ENCODE results near the gene TACO1.

DNA sequence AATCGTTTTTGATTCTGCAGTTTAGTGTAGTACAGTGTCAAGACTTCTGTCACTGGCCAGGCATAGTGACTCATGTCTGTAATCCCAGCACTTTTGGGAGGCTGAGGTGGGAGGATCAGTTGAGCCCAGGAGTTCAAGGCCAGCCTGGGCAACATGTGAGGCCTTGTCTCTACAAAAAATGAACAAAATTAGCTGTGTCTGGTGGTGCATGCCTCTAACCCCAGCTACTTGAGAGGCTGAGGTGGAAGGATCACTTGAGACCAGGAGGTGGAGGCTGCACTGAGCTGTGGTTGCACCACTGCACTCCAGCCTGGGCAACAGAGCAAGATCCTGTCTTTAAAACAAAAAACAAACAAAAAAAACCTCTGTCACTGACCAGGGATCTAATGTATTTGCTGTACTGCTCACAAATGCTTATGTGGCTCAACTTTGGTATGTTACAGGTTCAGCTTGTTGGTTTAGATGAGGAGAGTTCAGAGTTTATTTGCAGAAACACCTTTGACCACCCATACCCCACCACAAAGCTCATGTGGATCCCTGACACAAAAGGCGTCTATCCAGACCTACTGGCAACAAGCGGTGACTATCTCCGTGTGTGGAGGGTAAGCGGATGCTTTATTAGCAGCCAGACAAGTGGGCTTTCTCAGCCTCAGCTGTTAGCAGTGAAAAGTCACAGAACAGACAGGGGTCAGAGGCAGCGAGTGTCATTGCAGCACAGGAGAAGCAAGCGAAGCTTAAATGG, 22.5 kb upstream of the TACO1 start:
- TF ChIP-seq, protein P1, sequence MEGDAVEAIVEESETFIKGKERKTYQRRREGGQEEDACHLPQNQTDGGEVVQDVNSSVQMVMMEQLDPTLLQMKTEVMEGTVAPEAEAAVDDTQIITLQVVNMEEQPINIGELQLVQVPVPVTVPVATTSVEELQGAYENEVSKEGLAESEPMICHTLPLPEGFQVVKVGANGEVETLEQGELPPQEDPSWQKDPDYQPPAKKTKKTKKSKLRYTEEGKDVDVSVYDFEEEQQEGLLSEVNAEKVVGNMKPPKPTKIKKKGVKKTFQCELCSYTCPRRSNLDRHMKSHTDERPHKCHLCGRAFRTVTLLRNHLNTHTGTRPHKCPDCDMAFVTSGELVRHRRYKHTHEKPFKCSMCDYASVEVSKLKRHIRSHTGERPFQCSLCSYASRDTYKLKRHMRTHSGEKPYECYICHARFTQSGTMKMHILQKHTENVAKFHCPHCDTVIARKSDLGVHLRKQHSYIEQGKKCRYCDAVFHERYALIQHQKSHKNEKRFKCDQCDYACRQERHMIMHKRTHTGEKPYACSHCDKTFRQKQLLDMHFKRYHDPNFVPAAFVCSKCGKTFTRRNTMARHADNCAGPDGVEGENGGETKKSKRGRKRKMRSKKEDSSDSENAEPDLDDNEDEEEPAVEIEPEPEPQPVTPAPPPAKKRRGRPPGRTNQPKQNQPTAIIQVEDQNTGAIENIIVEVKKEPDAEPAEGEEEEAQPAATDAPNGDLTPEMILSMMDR (conservative IDR thresholded peaks at IDR 0.05; ENCODE audit: low read depth, low read length) = no peak
- TF ChIP-seq POLR2A (IDR thresholded peaks at IDR 0.05; ENCODE audit: low read depth, low read length) = no peak
- TF ChIP-seq, protein P2, sequence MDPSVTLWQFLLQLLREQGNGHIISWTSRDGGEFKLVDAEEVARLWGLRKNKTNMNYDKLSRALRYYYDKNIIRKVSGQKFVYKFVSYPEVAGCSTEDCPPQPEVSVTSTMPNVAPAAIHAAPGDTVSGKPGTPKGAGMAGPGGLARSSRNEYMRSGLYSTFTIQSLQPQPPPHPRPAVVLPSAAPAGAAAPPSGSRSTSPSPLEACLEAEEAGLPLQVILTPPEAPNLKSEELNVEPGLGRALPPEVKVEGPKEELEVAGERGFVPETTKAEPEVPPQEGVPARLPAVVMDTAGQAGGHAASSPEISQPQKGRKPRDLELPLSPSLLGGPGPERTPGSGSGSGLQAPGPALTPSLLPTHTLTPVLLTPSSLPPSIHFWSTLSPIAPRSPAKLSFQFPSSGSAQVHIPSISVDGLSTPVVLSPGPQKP (IDR thresholded peaks at IDR 0.05; ENCODE audit: borderline replicate concordance, low read depth, low read length) = no peak
- no peak for TF ChIP-seq RAD21 (IDR thresholded peaks at IDR 0.05; ENCODE audit: low read length)
- TF ChIP-seq RCOR1 (IDR thresholded peaks at IDR 0.05; ENCODE audit: insufficient replicate concordance, low read length) = no peak
- no peak for TF ChIP-seq SMC3 (IDR thresholded peaks at IDR 0.05; ENCODE audit: low read depth, low read length)
- no peak for TF ChIP-seq MXI1 (IDR thresholded peaks at IDR 0.05; ENCODE audit: borderline replicate concordance, low read depth, low read length)
- TF ChIP-seq BHLHE40 (IDR thresholded peaks at IDR 0.05; ENCODE audit: low read depth, low read length) = no peak
- TF ChIP-seq RFX5 (IDR thresholded peaks at IDR 0.05; ENCODE audit: low read depth, low read length) = no peak
- TF ChIP-seq MAZ (IDR thresholded peaks at IDR 0.05; ENCODE audit: borderline replicate concordance, low read depth, low read length) = no peak
